HG03469 (cell line): ENCODE results near the gene RNF112.

Source experiments
- ATAC-seq: cut with Tn5 transposase; IDR thresholded peaks from one replicate; pipeline ENCODE4 v1.9.1; 2021; ENCODE audit warnings: mild to moderate bottlenecking, moderate library complexity, moderate number of reproducible peaks; ENCODE audit not compliant: unreplicated experiment

The RNF112 gene

DNA sequence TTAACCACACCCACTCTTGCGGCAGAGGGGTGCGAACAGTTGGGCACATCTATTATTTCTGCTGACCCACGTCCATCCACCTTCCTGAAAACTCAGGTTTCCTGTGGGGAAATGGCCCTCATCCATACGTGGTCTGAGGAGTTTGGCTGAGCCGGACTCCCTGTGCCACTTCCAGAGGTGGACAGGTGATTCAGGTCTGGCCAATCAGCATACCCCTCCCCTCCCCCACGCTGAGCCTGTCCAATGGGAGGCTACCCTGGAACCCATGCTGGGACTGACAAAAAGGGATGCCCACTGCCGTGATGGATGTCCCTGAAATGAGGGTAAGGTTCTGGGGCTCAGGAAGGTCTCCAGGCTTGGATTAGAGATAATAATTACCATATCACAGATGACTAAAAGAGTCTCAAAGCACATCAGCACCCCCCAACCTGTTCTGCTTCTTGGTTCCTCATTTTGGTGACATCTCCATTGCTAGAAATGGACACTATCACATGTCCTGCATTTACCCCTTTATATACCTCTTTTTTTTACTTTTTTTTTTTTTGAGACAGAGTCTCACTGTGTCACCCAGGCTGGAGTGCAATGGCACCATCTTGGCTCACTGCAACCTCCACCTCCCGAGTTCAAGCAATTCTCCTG lies 38.0 kb upstream of the RNF112 start:
- ATAC-seq: no peak

DNA sequence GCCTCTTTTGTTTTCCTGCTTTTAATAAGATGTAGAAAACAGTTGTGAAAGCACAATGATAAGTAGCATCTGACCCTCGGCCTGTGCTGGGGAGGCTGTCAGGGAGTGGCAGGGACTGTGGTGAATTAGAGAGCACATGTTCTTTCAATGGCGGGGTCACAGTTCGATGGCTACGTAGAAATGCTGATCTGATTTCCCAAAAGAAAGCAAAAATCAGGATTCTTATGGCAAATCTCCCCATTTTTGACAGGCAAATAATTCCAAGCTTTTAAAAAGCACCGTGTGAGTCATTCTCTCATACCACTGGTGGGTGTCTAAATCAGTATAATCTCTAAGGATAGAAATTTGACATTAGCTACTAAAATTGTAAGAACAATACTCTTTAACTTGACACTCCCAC lies 36.9 kb upstream of the RNF112 start:
- ATAC-seq: no peak

DNA sequence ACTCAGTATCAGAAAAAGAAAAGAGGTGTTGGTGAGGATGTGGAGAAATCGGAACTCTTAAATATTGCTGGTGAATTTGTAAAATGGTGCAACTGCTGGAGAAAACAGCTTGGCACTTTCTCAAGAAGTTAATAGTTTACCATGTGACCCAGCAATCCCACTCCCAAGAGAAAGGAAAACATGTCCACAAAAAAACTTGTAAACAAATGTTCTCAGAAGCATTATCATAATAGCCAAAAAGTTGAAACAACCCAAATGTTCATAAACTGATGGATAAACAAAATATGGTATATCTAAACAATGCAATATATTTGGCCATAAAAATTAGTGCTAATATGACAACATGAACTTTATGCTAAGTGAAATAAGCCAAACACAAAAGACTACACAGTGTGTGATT lies 35.3 kb upstream of the RNF112 start:
- no peak for ATAC-seq

DNA sequence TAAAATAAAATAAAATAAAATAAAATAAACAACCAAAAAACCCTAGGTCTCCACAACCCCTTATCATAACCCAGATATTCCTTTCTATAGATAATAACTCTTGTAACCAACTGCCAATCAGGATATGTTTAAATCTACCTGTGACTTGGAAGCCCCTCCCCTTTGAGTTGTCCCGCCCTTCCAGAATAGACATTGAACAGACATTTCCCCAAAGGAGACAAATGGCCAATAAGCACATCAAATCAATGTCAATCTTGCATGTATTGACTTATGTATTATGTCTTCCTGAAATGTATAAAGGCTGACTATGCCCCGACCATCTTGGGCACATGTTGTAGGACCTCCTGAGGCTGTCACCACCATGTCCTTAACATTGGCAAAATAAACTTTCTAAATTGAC lies 34.2 kb upstream of the RNF112 start:
- no peak for ATAC-seq

DNA sequence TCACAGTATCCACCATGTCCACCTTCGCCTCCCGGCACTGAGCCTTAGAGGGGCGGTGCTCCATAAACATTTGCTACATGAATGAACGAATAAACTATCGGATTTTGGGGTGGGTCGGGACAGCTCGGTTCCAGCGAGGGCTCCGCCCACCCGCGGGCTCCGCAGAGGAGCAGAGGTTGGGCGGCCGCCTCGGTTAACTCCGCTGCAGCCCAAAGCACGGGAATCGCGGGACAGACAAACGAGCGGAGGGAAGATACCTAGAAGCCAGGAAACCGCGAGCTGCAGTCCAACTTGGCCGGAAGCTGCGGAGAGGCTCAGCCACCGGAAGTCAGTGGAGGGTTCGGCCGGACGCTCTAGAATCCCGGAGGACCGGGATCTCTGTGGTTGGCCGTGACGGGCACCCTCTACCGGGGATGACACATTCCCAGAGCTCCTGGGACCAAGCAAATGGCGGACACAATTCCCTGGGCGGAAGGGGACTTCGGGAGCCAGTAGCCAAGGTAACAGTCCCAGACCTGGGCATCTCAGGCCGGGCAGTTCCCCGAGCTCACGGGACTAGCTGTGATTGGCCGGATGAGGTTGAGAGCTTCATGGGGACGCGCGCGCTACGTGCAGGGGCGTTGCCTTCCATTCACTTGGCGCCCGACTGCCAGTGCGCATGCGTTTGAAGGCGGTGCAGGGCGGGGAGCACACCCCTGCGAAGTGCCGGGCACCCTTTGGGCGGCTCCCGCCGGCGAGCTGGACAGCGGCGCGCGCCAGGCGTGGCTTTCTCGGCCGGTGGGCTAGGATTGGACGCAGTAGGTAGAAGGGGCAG lies 33.2 kb upstream of the RNF112 start:
- ATAC-seq: peak; percentile 91

DNA sequence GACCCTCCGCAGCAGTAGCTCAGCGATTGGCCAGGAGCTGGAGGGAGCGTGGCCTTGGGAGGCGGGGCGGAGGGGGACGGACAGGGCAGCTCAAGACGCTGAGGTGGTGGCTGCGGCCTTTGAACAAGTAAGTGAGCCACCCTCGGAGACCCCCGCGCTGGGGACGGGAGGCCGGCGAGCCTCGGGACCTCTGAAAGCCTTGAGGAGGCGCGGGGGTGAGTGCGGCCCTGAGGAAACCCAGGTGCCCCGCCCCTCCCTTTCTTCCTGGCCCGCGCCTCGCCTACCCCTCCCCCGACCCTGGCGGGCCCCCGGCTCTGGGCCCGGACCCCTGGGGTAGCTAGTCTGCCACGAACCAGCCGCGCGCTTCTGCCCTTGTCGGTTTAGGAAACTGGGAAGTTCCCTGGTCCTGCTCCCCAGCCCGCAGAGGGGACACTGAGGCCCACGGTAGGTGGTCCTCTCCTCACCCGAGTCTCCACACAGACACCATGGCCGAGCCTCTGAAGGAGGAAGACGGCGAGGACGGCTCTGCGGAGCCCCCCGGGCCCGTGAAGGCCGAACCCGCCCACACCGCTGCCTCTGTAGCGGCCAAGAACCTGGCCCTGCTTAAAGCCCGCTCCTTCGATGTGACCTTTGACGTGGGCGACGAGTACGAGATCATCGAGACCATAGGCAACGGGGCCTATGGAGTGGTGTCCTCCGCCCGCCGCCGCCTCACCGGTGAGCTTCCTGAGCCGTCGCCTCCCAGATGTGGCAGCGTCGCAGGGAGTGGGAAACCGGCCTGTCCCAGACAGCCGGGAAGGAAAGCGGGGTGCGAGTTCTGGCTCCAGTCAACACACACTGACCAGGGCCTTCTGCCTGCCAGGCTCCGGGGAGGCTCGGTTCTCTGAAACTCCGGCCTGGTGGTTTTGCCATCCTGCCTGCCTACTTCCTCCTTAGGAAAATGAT lies 32.3 kb upstream of the RNF112 start, which contains the start of gene MAPK7:
Gene MAPK7, plus strand, starts transcription at position 83 of the 945 bp plus-strand sequence. Its CDS starts 403 bp downstream, at position 486.
- ATAC-seq: no peak

DNA sequence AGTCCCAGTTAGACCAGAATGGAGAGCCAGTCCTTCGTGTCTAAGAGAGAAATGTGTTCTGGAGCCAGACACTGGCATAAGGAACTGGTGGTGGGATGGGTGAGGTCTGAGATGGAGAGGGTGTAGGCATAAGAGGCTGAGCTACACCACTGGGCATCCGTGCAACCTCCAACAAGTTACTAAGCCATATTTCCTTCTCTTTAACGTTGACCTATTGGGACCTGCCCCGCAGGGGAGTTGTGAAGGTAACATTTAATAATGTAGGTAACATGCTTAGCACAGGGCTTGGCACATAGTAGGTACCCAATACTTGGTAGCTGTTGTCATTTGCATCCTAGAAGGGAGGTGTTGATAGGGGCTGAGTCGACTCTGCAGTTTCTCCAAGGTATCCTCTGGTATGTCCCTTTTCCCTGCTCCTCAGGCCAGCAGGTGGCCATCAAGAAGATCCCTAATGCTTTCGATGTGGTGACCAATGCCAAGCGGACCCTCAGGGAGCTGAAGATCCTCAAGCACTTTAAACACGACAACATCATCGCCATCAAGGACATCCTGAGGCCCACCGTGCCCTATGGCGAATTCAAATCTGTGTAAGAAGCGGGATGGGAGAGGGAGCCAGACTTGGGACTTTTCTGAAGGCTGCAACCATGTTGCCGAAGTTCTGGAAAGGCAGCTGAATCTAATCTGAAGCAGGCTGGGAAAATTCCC lies 31.5 kb upstream of the RNF112 start:
- ATAC-seq: no peak

DNA sequence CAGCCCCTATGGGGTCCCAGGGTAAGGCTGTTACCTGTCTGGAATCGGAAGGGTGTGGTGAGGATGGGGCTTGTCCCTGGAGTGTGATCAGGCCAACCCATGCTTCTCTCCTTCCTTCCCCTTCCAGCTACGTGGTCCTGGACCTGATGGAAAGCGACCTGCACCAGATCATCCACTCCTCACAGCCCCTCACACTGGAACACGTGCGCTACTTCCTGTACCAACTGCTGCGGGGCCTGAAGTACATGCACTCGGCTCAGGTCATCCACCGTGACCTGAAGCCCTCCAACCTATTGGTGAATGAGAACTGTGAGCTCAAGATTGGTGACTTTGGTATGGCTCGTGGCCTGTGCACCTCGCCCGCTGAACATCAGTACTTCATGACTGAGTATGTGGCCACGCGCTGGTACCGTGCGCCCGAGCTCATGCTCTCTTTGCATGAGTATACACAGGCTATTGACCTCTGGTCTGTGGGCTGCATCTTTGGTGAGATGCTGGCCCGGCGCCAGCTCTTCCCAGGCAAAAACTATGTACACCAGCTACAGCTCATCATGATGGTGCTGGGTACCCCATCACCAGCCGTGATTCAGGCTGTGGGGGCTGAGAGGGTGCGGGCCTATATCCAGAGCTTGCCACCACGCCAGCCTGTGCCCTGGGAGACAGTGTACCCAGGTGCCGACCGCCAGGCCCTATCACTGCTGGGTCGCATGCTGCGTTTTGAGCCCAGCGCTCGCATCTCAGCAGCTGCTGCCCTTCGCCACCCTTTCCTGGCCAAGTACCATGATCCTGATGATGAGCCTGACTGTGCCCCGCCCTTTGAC lies 30.3 kb upstream of the RNF112 start:
- ATAC-seq: no peak

DNA sequence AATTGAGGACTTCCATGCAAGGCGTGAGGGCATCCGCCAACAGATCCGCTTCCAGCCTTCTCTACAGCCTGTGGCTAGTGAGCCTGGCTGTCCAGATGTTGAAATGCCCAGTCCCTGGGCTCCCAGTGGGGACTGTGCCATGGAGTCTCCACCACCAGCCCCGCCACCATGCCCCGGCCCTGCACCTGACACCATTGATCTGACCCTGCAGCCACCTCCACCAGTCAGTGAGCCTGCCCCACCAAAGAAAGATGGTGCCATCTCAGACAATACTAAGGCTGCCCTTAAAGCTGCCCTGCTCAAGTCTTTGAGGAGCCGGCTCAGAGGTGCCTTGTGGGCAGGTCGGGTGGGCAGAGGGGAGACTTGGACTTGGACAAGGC lies 29.7 kb upstream of the RNF112 start:
- ATAC-seq: no peak

DNA sequence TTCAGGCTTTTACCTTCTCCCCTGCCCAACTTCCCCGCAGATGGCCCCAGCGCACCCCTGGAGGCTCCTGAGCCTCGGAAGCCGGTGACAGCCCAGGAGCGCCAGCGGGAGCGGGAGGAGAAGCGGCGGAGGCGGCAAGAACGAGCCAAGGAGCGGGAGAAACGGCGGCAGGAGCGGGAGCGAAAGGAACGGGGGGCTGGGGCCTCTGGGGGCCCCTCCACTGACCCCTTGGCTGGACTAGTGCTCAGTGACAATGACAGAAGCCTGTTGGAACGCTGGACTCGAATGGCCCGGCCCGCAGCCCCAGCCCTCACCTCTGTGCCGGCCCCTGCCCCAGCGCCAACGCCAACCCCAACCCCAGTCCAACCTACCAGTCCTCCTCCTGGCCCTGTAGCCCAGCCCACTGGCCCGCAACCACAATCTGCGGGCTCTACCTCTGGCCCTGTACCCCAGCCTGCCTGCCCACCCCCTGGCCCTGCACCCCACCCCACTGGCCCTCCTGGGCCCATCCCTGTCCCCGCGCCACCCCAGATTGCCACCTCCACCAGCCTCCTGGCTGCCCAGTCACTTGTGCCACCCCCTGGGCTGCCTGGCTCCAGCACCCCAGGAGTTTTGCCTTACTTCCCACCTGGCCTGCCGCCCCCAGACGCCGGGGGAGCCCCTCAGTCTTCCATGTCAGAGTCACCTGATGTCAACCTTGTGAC lies 29.1 kb upstream of the RNF112 start:
- no peak for ATAC-seq

DNA sequence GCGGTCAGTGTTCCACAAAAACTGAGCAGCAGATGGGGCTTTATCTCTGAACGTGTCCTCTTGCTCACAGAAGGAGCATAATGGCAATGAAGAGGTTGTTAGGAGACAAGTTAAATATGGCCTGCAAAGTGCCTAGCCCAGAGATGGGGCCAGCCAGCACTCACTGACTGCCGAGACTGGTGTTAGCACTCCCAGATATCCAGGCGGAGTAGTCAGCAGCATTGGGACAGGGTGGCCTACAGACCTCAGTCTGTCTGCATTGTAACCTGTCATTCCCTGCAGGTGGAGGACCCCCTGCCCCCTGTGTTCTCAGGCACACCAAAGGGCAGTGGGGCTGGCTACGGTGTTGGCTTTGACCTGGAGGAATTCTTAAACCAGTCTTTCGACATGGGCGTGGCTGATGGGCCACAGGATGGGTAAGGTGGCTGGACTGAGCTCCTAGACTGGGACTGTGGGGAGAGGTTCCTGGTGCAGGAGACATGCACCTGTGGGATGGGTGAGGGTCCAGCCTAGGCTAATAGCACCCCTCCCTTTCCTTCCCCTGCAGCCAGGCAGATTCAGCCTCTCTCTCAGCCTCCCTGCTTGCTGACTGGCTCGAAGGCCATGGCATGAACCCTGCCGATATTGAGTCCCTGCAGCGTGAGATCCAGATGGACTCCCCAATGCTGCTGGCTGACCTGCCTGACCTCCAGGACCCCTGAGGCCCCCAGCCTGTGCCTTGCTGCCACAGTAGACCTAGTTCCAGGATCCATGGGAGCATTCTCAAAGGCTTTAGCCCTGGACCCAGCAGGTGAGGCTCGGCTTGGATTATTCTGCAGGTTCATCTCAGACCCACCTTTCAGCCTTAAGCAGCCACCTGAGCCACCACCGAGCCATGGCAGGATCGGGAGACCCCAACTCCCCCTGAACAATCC lies 28.2 kb upstream of the RNF112 start:
- ATAC-seq: no peak

DNA sequence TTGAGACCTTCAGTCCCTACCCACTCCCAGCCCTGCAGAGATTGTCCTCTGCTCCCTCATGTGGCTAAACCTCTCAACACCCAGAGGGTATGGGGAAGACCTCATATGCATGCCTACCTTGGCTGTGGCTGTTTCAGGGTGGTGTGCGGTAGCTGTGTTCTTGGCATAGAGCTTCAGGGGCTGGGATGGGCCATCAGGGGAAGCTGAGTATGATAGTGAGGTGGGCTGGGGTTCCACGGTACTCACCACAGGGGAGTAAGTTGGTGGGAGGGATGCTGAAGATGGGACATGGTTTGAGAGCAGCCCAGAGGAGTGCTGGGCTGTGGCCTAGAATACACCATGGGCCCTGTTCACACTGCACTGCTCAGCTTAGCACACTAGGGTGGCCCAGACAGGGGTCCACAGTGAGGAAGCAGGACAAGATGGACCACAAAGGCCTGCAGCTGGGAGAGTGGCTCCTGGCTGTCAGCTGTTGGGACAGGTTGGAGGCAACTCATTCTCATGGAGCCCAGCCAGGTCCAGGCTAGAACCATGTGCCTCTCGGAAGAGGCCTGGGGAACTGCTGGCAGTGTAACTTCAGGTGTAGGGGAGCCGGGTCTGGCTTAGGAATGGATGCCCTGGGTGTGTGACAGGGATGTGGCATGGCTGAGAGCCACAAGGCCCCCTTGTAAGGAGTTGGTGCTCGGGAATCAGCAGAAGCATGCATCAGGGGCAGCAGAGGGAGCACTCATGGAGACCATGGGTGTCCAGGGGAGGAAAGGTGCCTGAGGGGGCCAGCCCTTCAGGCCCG lies 27.2 kb upstream of the RNF112 start:
- ATAC-seq: no peak

DNA sequence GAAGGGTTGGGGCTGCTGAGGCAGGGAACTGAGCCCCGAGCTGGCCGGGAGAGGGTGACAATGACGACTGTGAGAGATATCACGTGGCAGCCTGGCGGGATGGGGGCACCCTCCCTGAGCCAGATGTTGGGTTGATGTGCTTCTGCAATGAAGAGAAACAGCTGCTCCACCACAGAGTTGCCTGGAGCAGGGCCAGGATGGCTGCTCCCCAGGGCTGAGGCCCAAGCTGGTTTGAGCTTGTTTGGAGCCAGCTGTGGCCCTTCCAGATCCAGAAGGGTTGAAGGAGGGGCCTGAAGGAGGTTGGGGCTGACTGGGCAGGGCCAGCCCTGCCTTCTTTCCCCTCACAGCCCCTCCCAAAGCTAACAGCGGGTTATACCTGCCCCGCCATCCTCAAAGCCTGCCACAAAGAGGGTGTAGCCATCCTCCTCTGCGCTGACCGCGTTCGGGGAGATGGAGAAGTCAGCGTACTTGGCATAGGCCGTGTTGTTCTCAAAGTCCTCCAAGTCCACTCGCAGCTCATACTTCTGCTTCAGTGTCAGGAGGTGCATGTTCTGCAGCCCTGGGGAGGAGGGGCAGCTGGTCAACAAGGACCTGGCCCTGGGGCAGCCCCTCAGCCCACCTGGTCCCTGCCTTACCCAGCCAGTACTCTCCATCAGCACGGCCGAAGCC lies 26.2 kb upstream of the RNF112 start:
- no peak for ATAC-seq

DNA sequence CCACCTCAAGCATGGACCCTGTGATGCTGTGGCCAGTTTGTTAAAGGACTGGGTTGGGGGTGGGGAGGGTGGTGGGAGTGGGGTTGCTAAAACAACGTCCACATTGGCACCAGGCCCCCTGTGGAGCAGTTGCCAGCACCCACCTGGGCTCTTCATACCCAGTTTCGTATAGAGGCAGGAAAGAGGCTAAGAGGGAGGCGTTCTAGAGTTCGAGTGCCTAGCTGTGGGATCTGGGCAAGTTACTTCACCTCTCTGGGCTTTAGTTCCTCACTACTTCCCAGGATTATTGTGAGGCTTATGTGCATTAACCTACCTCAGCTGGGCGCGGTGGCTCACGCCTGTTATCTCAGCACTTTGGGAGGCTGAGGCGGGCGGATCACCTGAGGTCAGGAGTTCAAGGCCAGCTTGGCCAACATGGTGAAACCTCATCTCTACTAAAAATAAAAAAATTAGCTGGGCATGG lies 25.5 kb upstream of the RNF112 start:
- ATAC-seq: no peak

DNA sequence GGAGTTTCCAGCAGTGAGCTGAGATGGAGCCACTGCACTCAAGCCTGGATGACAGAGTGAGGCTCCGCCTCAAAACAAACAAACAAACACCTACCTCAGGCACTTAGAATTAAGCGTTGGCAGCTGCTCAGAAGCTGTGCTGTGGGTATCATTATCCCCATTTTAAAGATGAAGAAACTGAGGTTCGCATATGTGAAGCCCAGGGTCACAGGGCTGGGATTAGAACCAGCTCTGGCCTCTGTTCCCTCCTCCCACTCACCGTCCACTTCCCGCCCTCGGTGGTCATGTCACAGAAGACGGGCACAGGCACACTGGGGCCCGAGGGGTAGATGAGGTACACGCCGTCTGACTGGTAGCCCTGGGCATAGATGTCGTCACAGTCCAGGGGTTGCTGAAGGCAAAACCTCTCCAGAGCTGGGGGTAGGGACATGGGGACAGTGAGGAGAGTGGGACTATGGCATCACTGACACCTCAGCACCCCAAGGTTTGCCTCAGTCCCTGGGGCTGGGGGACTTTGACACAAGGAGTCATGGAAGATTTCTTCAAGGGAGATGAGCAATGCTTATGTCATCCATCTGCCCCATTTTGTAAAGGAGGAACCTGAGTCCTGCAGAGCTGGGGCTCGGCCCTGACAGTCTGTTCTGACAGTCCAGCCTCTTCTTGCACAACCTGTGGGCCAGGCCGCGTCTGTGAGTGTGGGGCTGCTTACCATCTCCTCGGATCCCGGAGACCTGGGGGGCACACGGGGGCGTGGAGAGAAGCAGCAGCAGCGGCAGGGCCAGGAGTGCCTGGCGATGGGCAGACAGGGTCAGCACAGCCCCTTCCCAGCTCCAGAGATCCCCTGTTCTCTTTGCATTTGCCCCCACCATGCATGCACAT lies 24.7 kb upstream of the RNF112 start:
- ATAC-seq: no peak
